NCI-H187 (cell line): Measurements from ENCODE around the gene AP1G2.
"Not testable (repeated sequence)": the region's sequence is repeated elsewhere in the genome, so short reads cannot be mapped to it uniquely, and the experiment has no call there.

Source experiments
- DNase-seq, 2 experiments: peaks; one replicate each; lab custom pipeline; 2025; lab: John Stamatoyannopoulos, UW

The AP1G2 gene

GRCh38 chr14:23594191-23594590 is 26.6 kb upstream of the AP1G2 start:
- not testable (repeated sequence) for DNase-seq

- no peak for DNase-seq
These were observed 22.6 kb upstream of the AP1G2 start for GRCh38 chr14:23590198-23590597.

- DNase-seq, result no peak
These were observed 22.0 kb upstream of the AP1G2 start for GRCh38 chr14:23589606-23590005.

GRCh38 chr14:23588884-23589598 is 21.4 kb upstream of the AP1G2 start:
- DNase-seq, result peak; percentile 33 to 42

- not testable (repeated sequence) for DNase-seq
These were observed 17.1 kb upstream of the AP1G2 start for GRCh38 chr14:23584527-23585203.

- DNase-seq, result not testable (repeated sequence)
These were observed 16.4 kb upstream of the AP1G2 start for GRCh38 chr14:23583761-23584526.

GRCh38 chr14:23582906-23583760 is 15.5 kb upstream of the AP1G2 start:
- DNase-seq, result no peak

GRCh38 chr14:23580948-23581281 is 13.3 kb upstream of the AP1G2 start:
- no peak for DNase-seq

- no peak for DNase-seq
These were observed 12.7 kb upstream of the AP1G2 start for GRCh38 chr14:23580152-23580926.

GRCh38 chr14:23579739-23580138 is 12.1 kb upstream of the AP1G2 start:
- no peak for DNase-seq

GRCh38 chr14:23579311-23579630 is 11.7 kb upstream of the AP1G2 start:
- DNase-seq, result no peak

GRCh38 chr14:23578560-23579310 is 11.1 kb upstream of the AP1G2 start, which contains the start of gene JPH4:
JPH4 (minus strand) TSS chr14:23578790; CDS start chr14:23577453, 1,337 bp downstream.
- DNase-seq, result no peak

GRCh38 chr14:23577710-23578392 is 10.3 kb upstream of the AP1G2 start:
- DNase-seq, result no peak

- no peak for DNase-seq
These were observed 9.6 kb upstream of the AP1G2 start for GRCh38 chr14:23577004-23577681.

GRCh38 chr14:23573384-23574015 is 5.9 kb upstream of the AP1G2 start:
- DNase-seq, result no peak

GRCh38 chr14:23572836-23573235 is 5.2 kb upstream of the AP1G2 start:
- DNase-seq, result no peak

- DNase-seq, result no peak
These were observed 4.9 kb upstream of the AP1G2 start for GRCh38 chr14:23572524-23572828.

- no peak for DNase-seq
These were observed 4.3 kb upstream of the AP1G2 start for GRCh38 chr14:23571701-23572523.
